ENCODE results near the gene P2RX7.
"Not testable (repeated sequence)": the region's sequence is repeated elsewhere in the genome, so short reads cannot be mapped to it uniquely, and the experiment has no call there.

P2RX7 gene

GRCh38 chr12:121209624-121210572 lies 77.2 kb downstream of the P2RX7 start, which contains the start of gene P2RX4:
Gene P2RX4, plus strand, starts transcription at chr12:121210129. Its CDS starts 36 bp downstream, at chr12:121210165.
- DNase-seq = peak; percentile 67 to 78

GRCh38 chr12:121212875-121213274 lies 80.2 kb downstream of the P2RX7 start:
- no peak for DNase-seq

GRCh38 chr12:121214166-121214777 lies 81.6 kb downstream of the P2RX7 start:
- no peak for DNase-seq

GRCh38 chr12:121214855-121215745 lies 82.4 kb downstream of the P2RX7 start:
- DNase-seq = no peak

- DNase-seq = no peak
Observed at GRCh38 chr12:121216102-121216501, 83.4 kb downstream of the P2RX7 start.

GRCh38 chr12:121217063-121217462 lies 84.4 kb downstream of the P2RX7 start:
- DNase-seq = no peak

- DNase-seq = no peak
Observed at GRCh38 chr12:121217761-121218160, 85.1 kb downstream of the P2RX7 start.

GRCh38 chr12:121218588-121219352 lies 86.1 kb downstream of the P2RX7 start:
- DNase-seq = no peak

GRCh38 chr12:121219353-121219986 lies 86.8 kb downstream of the P2RX7 start:
- no peak for DNase-seq

GRCh38 chr12:121222847-121223246 lies 90.2 kb downstream of the P2RX7 start:
- DNase-seq = no peak

GRCh38 chr12:121223292-121224285 lies 90.9 kb downstream of the P2RX7 start:
- DNase-seq = no peak

GRCh38 chr12:121224591-121224990 lies 91.9 kb downstream of the P2RX7 start:
- no peak for DNase-seq

GRCh38 chr12:121226399-121226798 lies 93.7 kb downstream of the P2RX7 start:
- no peak for DNase-seq

- DNase-seq = not testable (repeated sequence)
Observed at GRCh38 chr12:121226871-121227270, 94.2 kb downstream of the P2RX7 start.

GRCh38 chr12:121227294-121227693 lies 94.6 kb downstream of the P2RX7 start:
- no peak for DNase-seq

- no peak for DNase-seq
Observed at GRCh38 chr12:121228919-121229665, 96.4 kb downstream of the P2RX7 start.

- DNase-seq = peak; percentile 43 to 71
Observed at GRCh38 chr12:121229826-121230537, 97.3 kb downstream of the P2RX7 start.

GRCh38 chr12:121230538-121230907 lies 97.8 kb downstream of the P2RX7 start:
- no peak for DNase-seq

GRCh38 chr12:121232163-121232562 lies 99.5 kb downstream of the P2RX7 start:
- no peak for DNase-seq
